Activated CD4-positive, alpha-beta memory T cell treated with anti-CD3 and anti-CD28 coated beads for 36 hours (primary cell): ENCODE measurements around the gene TRAPPC6A. TPM values are rescaled to one million over a fixed set of nuclear protein-coding genes. Genes with fewer than 3 reads are reported as not detected.

Source experiments
- CTCF ChIA-PET: fragments of 350-600 bp; sonication (Branson Sonifier 250); formaldehyde crosslinking; loops from one replicate; lab custom pipeline; 2021; ENCODE audit warnings: antibody characterized with exemption, inconsistent platforms; lab: Charles Lee
- POLR2A ChIA-PET: fragments of 350-600 bp; sonication (Branson Sonifier 250); formaldehyde crosslinking; loops from one replicate; lab custom pipeline; 2021; ENCODE audit warnings: antibody characterized with exemption; lab: Charles Lee
- DNase-seq: peaks from one replicate; pipeline ENCODE4 v3.0.0-alpha.2; 2020
- H3K27ac Mint-ChIP-seq: one replicate; pipeline ENCODE4 v1.8.0; 2021; ENCODE audit warnings: mixed read lengths
- H3K27me3 Mint-ChIP-seq: one replicate; pipeline ENCODE4 v1.8.0; 2021; ENCODE audit warnings: mixed read lengths
- H3K36me3 Mint-ChIP-seq: one replicate; pipeline ENCODE4 v1.8.0; 2021; ENCODE audit warnings: mixed read lengths
- H3K4me1 Mint-ChIP-seq: one replicate; pipeline ENCODE4 v1.8.0; 2021; ENCODE audit warnings: low read depth, mixed read lengths
- H3K4me3 Mint-ChIP-seq: one replicate; pipeline ENCODE4 v1.8.0; 2021; ENCODE audit warnings: mild to moderate bottlenecking, mixed read lengths
- H3K9me3 Mint-ChIP-seq: one replicate; pipeline ENCODE4 v1.8.0; 2021; ENCODE audit warnings: mixed read lengths
- intact Hi-C: fragments of 100-400 bp; cut with micrococcal nuclease; formaldehyde crosslinking; loops from one replicate; pipeline ENCODE4 v1.15.1; 2023
- total RNA-seq, 2 experiments: library from RNA; stranded (reverse); gene quantifications; one replicate each; pipeline ENCODE4 v1.2.3, GENCODE V29; 2021

Gene TRAPPC6A
- total RNA-seq, 2 experiments from 2014 or later: 35.1 to 39.9 TPM

GRCh38 chr19:45170146-45171106 is 7.6 kb downstream of the TRAPPC6A start:
- no peaks in the 10 kb centered on the region for H3K27me3 Mint-ChIP-seq
- H3K9me3 Mint-ChIP-seq: no peaks in the 10 kb centered on the region
- CTCF ChIA-PET: interaction anchor here (1.1 kb wide), 1 partner anchor 12 kb away, joined by 4 read pairs; no protein-coding TSS in a partner anchor
- peak overlapping the region; percentile 96 for H3K27ac Mint-ChIP-seq
- H3K36me3 Mint-ChIP-seq: no peaks in the 10 kb centered on the region
- POLR2A ChIA-PET: interaction anchor here (0.5 kb wide), 1 partner anchor 479 kb away, joined by 3 read pairs; no protein-coding TSS in a partner anchor
- peak overlapping the region; percentile 16 for H3K4me3 Mint-ChIP-seq
- peaks cover 42% of the 10 kb centered on the region for H3K4me1 Mint-ChIP-seq
- intact Hi-C loops: loop anchor here (10.0 kb wide), 1 partner anchor 324 kb away; the partner anchor contains the start of genes PPM1N and RTN2
- no peak for DNase-seq

GRCh38 chr19:45169602-45170001 is 8.4 kb downstream of the TRAPPC6A start:
- no peaks in the 10 kb centered on the region for H3K27me3 Mint-ChIP-seq
- H3K27ac Mint-ChIP-seq: no peak overlapping the region
- peaks cover 43% of the 10 kb centered on the region for H3K4me1 Mint-ChIP-seq
- CTCF ChIA-PET: interaction anchor here (1.1 kb wide), 1 partner anchor 13 kb away, joined by 4 read pairs; no protein-coding TSS in a partner anchor
- intact Hi-C loops: loop anchor here (10.0 kb wide), 1 partner anchor 325 kb away; the partner anchor contains the start of genes PPM1N and RTN2
- POLR2A ChIA-PET: no interaction called here
- H3K36me3 Mint-ChIP-seq: no peaks in the 10 kb centered on the region
- no peak overlapping the region for H3K4me3 Mint-ChIP-seq
- DNase-seq: no peak
- no peaks in the 10 kb centered on the region for H3K9me3 Mint-ChIP-seq

GRCh38 chr19:45168767-45169351 is 9.2 kb downstream of the TRAPPC6A start:
- no peak overlapping the region for H3K4me3 Mint-ChIP-seq
- POLR2A ChIA-PET: no interaction called here

GRCh38 chr19:45166723-45167252 is 11.2 kb downstream of the TRAPPC6A start:
- no peak for DNase-seq
- Mint-ChIP-seq H3K36me3 (no peaks in the 10 kb centered on the region), H3K4me1 (peaks cover 36% of the 10 kb centered on the region), H3K9me3 (no peaks in the 10 kb centered on the region), H3K4me3 (no peak overlapping the region), H3K27me3 (no peaks in the 10 kb centered on the region), H3K27ac (peak overlapping the region; percentile 33)
- POLR2A ChIA-PET: interaction anchor here (2.6 kb wide), 1 partner anchor 11 kb away, joined by 10 read pairs; the partner anchor contains the start of genes BLOC1S3 and TRAPPC6A
- intact Hi-C loops: no loop called here
- CTCF ChIA-PET: interaction anchor here (1.2 kb wide), 1 partner anchor 172 kb away, joined by 3 read pairs; no protein-coding TSS in a partner anchor

More at GRCh38 chr19:45168767-45169351, 9.2 kb downstream of the TRAPPC6A start:
- DNase-seq: no peak
- H3K36me3 Mint-ChIP-seq: no peaks in the 10 kb centered on the region
- peaks cover 46% of the 10 kb centered on the region for H3K4me1 Mint-ChIP-seq
- H3K27me3 Mint-ChIP-seq: no peaks in the 10 kb centered on the region
- H3K27ac Mint-ChIP-seq: no peak overlapping the region
- CTCF ChIA-PET: interaction anchor here (1.1 kb wide), 1 partner anchor 14 kb away, joined by 4 read pairs; no protein-coding TSS in a partner anchor
- intact Hi-C loops: no loop called here
- H3K9me3 Mint-ChIP-seq: no peaks in the 10 kb centered on the region

GRCh38 chr19:45164577-45165335 is 13.3 kb downstream of the TRAPPC6A start:
- POLR2A ChIA-PET: interaction anchor here (0.5 to 2.3 kb wide), 7 partner anchors 8 to 1640 kb away, joined by 3 to 15 read pairs (median 3); partner anchors contain the start of genes BLOC1S3 and TRAPPC6A
- no peaks in the 10 kb centered on the region for H3K27me3 Mint-ChIP-seq
- no peak overlapping the region for H3K27ac Mint-ChIP-seq
- intact Hi-C loops: no loop called here
- CTCF ChIA-PET: interaction anchor here (0.8 to 1.8 kb wide), 6 partner anchors 10 to 38 kb away, joined by 3 to 8 read pairs (median 6); partner anchors contain the start of genes BLOC1S3 and TRAPPC6A
- H3K4me1 Mint-ChIP-seq: peaks cover 21% of the 10 kb centered on the region
- H3K36me3 Mint-ChIP-seq: no peaks in the 10 kb centered on the region
- peak; percentile 86 for DNase-seq
- no peak overlapping the region for H3K4me3 Mint-ChIP-seq
- H3K9me3 Mint-ChIP-seq: no peaks in the 10 kb centered on the region

GRCh38 chr19:45163751-45164460 is 14.1 kb downstream of the TRAPPC6A start:
- CTCF ChIA-PET: interaction anchor here (0.8 to 1.8 kb wide), 6 partner anchors 9 to 37 kb away, joined by 3 to 8 read pairs (median 6); partner anchors contain the start of genes BLOC1S3 and TRAPPC6A
- peaks cover 15% of the 10 kb centered on the region for H3K4me1 Mint-ChIP-seq

GRCh38 chr19:45163156-45163555 is 14.9 kb downstream of the TRAPPC6A start:
- Mint-ChIP-seq H3K9me3 (no peaks in the 10 kb centered on the region), H3K36me3 (no peaks in the 10 kb centered on the region), H3K27ac (no peak overlapping the region), H3K27me3 (no peaks in the 10 kb centered on the region), H3K4me3 (no peak overlapping the region), H3K4me1 (peaks cover 14% of the 10 kb centered on the region)
- no peak for DNase-seq
- CTCF ChIA-PET: no interaction called here
- POLR2A ChIA-PET: interaction anchor here (2.3 kb wide), 1 partner anchor 15 kb away, joined by 15 read pairs; the partner anchor contains the start of genes BLOC1S3 and TRAPPC6A
- intact Hi-C loops: no loop called here

More at GRCh38 chr19:45163751-45164460, 14.1 kb downstream of the TRAPPC6A start:
- peak overlapping the region; percentile 54 for H3K27ac Mint-ChIP-seq
- peak overlapping the region; percentile 29 for H3K4me3 Mint-ChIP-seq
- no peaks in the 10 kb centered on the region for H3K27me3 Mint-ChIP-seq
- H3K9me3 Mint-ChIP-seq: no peaks in the 10 kb centered on the region
- no peak for DNase-seq
- no peaks in the 10 kb centered on the region for H3K36me3 Mint-ChIP-seq
- POLR2A ChIA-PET: interaction anchor here (0.5 to 2.3 kb wide), 5 partner anchors 9 to 1640 kb away, joined by 3 to 15 read pairs (median 3); partner anchors contain the start of genes BLOC1S3 and TRAPPC6A
- intact Hi-C loops: no loop called here

- intact Hi-C loops: no loop called here
- POLR2A ChIA-PET: interaction anchor here (2.3 kb wide), 1 partner anchor 16 kb away, joined by 15 read pairs; the partner anchor contains the start of genes BLOC1S3 and TRAPPC6A
- no peak for DNase-seq
- no peak overlapping the region for H3K27ac Mint-ChIP-seq
- H3K4me1 Mint-ChIP-seq: peaks cover 14% of the 10 kb centered on the region
- CTCF ChIA-PET: no interaction called here
- no peaks in the 10 kb centered on the region for H3K27me3 Mint-ChIP-seq
- no peak overlapping the region for H3K4me3 Mint-ChIP-seq
- H3K9me3 Mint-ChIP-seq: no peaks in the 10 kb centered on the region
- H3K36me3 Mint-ChIP-seq: no peaks in the 10 kb centered on the region
Observed at GRCh38 chr19:45162608-45163143, 15.4 kb downstream of the TRAPPC6A start.

- Mint-ChIP-seq H3K9me3 (no peaks in the 10 kb centered on the region), H3K36me3 (no peaks in the 10 kb centered on the region), H3K4me1 (peaks cover 14% of the 10 kb centered on the region), H3K4me3 (no peak overlapping the region), H3K27me3 (no peaks in the 10 kb centered on the region), H3K27ac (no peak overlapping the region)
- ChIA-PET POLR2A (no interaction called here), CTCF (no interaction called here)
- DNase-seq: no peak
- intact Hi-C loops: no loop called here
Observed at GRCh38 chr19:45161738-45162607, 16.1 kb downstream of the TRAPPC6A start.
